ENCODE measurements around the gene ADAM12.

Gene ADAM12

DNA sequence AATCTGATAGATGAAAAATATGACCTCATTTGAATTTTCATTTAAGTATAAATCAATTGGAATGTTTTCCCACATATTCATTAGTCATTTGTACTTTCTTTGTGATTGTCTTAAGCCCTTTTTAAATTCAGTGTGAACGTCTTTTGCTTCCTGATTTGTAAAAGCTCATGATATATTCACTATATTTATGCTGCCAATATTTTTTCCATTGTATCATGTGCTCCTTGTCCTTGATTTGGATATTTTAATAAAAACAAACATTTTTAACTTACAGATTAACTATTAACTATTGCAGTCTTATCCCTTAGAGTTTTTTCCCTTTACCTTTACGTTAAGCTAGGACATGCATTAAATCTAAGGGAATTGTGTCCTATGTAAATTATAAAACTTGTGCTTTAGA is 157.7 kb downstream of the ADAM12 start:
- TF ChIP-seq ZBTB7A (IDR thresholded peaks at IDR 0.05; ENCODE audit: low read depth), result no peak
- no peak for TF ChIP-seq EGR1 (IDR thresholded peaks at IDR 0.05)
- TF ChIP-seq, protein P1, sequence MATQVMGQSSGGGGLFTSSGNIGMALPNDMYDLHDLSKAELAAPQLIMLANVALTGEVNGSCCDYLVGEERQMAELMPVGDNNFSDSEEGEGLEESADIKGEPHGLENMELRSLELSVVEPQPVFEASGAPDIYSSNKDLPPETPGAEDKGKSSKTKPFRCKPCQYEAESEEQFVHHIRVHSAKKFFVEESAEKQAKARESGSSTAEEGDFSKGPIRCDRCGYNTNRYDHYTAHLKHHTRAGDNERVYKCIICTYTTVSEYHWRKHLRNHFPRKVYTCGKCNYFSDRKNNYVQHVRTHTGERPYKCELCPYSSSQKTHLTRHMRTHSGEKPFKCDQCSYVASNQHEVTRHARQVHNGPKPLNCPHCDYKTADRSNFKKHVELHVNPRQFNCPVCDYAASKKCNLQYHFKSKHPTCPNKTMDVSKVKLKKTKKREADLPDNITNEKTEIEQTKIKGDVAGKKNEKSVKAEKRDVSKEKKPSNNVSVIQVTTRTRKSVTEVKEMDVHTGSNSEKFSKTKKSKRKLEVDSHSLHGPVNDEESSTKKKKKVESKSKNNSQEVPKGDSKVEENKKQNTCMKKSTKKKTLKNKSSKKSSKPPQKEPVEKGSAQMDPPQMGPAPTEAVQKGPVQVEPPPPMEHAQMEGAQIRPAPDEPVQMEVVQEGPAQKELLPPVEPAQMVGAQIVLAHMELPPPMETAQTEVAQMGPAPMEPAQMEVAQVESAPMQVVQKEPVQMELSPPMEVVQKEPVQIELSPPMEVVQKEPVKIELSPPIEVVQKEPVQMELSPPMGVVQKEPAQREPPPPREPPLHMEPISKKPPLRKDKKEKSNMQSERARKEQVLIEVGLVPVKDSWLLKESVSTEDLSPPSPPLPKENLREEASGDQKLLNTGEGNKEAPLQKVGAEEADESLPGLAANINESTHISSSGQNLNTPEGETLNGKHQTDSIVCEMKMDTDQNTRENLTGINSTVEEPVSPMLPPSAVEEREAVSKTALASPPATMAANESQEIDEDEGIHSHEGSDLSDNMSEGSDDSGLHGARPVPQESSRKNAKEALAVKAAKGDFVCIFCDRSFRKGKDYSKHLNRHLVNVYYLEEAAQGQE (IDR thresholded peaks at IDR 0.05; ENCODE audit: low read depth), result no peak
- TF ChIP-seq CEBPB (IDR thresholded peaks at IDR 0.05), result no peak
- no peak for TF ChIP-seq TEAD4 (IDR thresholded peaks at IDR 0.05)
- TF ChIP-seq TCF12 (IDR thresholded peaks at IDR 0.05; ENCODE audit: low read depth), result no peak
- no peak for TF ChIP-seq NFIC (IDR thresholded peaks at IDR 0.05)
- TF ChIP-seq EP300 (IDR thresholded peaks at IDR 0.05; ENCODE audit: borderline replicate concordance), result no peak
- TF ChIP-seq, protein P2, sequence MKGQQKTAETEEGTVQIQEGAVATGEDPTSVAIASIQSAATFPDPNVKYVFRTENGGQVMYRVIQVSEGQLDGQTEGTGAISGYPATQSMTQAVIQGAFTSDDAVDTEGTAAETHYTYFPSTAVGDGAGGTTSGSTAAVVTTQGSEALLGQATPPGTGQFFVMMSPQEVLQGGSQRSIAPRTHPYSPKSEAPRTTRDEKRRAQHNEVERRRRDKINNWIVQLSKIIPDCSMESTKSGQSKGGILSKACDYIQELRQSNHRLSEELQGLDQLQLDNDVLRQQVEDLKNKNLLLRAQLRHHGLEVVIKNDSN (IDR thresholded peaks at IDR 0.05), result no peak
- no peak for TF ChIP-seq FOXM1 (IDR thresholded peaks at IDR 0.05; ENCODE audit: borderline replicate concordance, low read depth)
- TF ChIP-seq, protein P3, sequence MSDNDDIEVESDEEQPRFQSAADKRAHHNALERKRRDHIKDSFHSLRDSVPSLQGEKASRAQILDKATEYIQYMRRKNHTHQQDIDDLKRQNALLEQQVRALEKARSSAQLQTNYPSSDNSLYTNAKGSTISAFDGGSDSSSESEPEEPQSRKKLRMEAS (IDR thresholded peaks at IDR 0.05), result no peak
- TF ChIP-seq TAF1 (IDR thresholded peaks at IDR 0.05; ENCODE audit: low read depth), result no peak
- TF ChIP-seq CREB1 (IDR thresholded peaks at IDR 0.05; ENCODE audit: low read depth), result no peak
- no peak for TF ChIP-seq YY1 (IDR thresholded peaks at IDR 0.05; ENCODE audit: low read depth)

DNA sequence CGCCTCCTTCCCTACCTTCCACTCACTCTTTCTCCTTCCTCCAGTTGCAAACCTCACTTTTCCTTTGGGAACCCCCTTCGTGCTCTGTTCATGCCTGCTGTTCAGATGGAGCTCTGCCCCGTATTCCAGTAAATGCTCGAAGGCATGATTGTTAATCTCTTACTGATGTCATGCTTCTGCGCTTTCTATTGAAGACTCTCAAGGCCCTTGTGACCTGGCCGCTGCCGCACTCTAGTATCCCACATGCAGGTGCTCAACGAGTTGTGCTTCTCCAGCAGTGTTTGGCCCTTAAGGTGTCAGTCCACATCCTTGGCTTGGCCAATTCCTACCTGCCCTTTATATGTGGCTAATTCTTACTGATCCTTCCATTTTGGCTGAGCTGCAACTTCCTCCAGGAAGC is 158.6 kb downstream of the ADAM12 start:
- no peak for TF ChIP-seq TEAD4 (IDR thresholded peaks at IDR 0.05)
- TF ChIP-seq TCF12 (IDR thresholded peaks at IDR 0.05; ENCODE audit: low read depth), result no peak
- TF ChIP-seq, protein P2 (IDR thresholded peaks at IDR 0.05), result no peak
- TF ChIP-seq CEBPB (IDR thresholded peaks at IDR 0.05), result no peak
- TF ChIP-seq, protein P1 (IDR thresholded peaks at IDR 0.05; ENCODE audit: low read depth), result no peak
- no peak for TF ChIP-seq CREB1 (IDR thresholded peaks at IDR 0.05; ENCODE audit: low read depth)
- no peak for TF ChIP-seq NFIC (IDR thresholded peaks at IDR 0.05)
- no peak for TF ChIP-seq ZBTB7A (IDR thresholded peaks at IDR 0.05; ENCODE audit: low read depth)
- TF ChIP-seq YY1 (IDR thresholded peaks at IDR 0.05; ENCODE audit: low read depth), result no peak
- no peak for TF ChIP-seq RAD21 (IDR thresholded peaks at IDR 0.05; ENCODE audit: low read depth)

DNA sequence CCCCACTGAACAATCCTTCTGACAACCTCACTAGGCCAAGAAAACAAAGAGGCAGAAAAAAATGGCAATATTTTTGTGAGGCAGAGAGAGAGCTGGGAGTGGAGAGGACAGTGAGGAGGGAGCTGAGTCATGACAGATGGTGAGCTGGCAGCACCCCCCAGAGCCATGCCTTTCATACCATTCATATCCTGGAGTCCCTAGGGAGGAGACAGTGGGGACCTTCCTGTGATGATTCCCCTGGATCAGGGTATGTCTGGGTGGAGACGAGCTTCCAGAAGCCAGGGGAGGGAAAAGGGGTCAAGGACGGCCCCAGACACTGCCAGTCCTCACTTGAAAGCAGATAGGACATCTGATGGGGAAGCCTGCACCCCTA is 160.5 kb downstream of the ADAM12 start:
- TF ChIP-seq, protein P1 (IDR thresholded peaks at IDR 0.05; ENCODE audit: low read depth), result no peak
- TF ChIP-seq CEBPB (IDR thresholded peaks at IDR 0.05) (no peak), RAD21 (IDR thresholded peaks at IDR 0.05; ENCODE audit: low read depth) (no peak), TAF1 (IDR thresholded peaks at IDR 0.05; ENCODE audit: low read depth) (no peak), EP300 (IDR thresholded peaks at IDR 0.05; ENCODE audit: borderline replicate concordance) (no peak), ZBTB7A (IDR thresholded peaks at IDR 0.05; ENCODE audit: low read depth) (no peak), FOXM1 (IDR thresholded peaks at IDR 0.05; ENCODE audit: borderline replicate concordance, low read depth) (no peak), CREB1 (IDR thresholded peaks at IDR 0.05; ENCODE audit: low read depth) (no peak), TCF12 (IDR thresholded peaks at IDR 0.05; ENCODE audit: low read depth) (no peak)
- TF ChIP-seq, protein P3 (IDR thresholded peaks at IDR 0.05), result no peak

DNA sequence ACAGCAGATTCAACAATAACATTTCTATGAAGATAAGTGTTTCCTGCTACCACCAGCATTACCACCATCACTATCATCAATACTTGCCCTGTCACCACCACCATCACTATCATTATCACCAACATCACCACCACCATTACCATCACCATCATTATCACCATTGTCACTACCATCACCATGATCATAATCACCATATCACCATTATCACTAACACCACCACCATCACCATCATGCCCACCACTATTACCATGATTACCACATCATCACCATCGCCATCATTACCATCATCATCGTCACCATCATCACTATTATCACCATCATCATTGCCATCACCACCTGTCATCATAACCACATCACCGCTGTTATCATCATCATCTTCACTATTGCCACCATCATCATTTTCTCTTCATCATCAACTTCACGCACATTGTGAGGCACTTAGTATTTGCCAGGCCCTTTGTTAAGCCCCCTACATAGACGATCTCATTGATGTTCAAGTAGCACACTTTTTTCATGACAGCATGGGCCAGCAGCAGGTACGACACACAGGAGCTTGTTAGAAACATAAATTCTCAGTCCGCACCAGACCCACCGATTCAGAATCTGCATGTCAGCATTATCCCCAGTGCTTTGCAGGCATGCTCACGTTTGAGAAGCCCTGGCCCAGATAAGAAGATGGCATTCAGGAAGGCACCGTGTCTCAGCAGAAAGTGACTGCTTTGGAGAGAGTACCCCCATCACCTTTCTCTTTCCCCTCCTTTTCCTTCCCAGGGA is 161.1 kb downstream of the ADAM12 start:
- no peak for TF ChIP-seq ZBTB7A (IDR thresholded peaks at IDR 0.05; ENCODE audit: low read depth)
- no peak for TF ChIP-seq FOXM1 (IDR thresholded peaks at IDR 0.05; ENCODE audit: borderline replicate concordance, low read depth)
- no peak for TF ChIP-seq TAF1 (IDR thresholded peaks at IDR 0.05; ENCODE audit: low read depth)
- TF ChIP-seq TCF12 (IDR thresholded peaks at IDR 0.05; ENCODE audit: low read depth), result no peak
- no peak for TF ChIP-seq YY1 (IDR thresholded peaks at IDR 0.05; ENCODE audit: low read depth)
- TF ChIP-seq CREB1 (IDR thresholded peaks at IDR 0.05; ENCODE audit: low read depth), result no peak
- TF ChIP-seq, protein P3 (IDR thresholded peaks at IDR 0.05), result no peak
